HCEC 1CT (cell line): ENCODE measurements around the gene SKOR2.
A peak's percentile ranks its signal among the peaks of the same experiment; 100 is the strongest.

Source experiments
- DNase-seq: peaks from one replicate; pipeline ENCODE4 v3.0.0-alpha.2; 2017

Gene SKOR2, protein sequence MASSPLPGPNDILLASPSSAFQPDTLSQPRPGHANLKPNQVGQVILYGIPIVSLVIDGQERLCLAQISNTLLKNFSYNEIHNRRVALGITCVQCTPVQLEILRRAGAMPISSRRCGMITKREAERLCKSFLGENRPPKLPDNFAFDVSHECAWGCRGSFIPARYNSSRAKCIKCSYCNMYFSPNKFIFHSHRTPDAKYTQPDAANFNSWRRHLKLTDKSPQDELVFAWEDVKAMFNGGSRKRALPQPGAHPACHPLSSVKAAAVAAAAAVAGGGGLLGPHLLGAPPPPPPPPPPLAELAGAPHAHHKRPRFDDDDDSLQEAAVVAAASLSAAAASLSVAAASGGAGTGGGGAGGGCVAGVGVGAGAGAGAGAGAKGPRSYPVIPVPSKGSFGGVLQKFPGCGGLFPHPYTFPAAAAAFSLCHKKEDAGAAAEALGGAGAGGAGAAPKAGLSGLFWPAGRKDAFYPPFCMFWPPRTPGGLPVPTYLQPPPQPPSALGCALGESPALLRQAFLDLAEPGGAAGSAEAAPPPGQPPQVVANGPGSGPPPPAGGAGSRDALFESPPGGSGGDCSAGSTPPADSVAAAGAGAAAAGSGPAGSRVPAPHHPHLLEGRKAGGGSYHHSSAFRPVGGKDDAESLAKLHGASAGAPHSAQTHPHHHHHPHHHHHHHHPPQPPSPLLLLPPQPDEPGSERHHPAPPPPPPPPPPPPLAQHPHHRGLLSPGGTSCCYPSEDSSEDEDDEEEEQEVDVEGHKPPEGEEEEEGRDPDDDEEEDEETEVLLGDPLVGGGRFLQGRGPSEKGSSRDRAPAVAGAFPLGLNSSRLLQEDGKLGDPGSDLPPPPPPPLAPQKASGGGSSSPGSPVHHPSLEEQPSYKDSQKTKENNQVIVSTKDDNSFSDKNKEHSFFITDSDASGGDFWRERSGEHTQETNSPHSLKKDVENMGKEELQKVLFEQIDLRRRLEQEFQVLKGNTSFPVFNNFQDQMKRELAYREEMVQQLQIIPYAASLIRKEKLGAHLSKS

DNA sequence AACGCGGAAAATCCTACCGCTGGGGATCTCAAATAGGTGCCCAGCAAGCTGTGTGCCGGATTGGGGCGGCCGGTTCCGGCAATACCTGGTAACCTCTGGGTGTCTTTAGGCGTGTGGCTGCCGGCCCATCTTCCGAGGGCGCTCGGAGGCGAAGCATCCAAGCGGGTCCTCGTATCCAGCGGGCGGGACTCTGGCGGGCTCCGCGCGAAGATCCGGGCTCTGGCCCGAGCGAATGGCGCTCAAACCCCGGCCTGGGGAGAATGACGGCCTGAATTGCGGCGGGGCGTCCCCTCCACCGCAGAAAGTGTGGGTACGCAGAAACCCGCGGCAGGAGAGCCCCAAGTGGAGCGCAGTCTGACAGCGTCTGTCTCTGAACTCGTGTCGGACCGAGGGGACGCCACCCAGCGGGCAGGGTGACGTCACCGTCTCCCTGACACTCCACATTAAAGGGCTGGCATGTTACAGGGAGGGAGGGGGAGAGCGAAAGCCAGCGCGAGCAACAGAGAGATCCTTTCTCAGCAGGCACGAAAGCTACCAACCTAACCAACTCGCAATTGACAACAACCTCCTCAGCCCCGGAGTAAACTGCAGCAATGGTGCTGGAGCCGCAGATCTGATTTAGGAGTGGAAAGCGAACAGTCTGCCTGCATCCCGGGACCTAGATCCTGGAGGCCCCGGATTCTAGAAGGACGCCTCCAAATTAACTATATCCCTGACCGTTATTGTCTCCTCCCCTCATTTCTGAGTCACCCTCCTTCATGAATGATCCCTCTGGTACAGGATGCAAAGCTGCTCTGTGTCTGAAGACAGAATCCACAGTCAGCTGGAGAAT is at the start of gene SKOR2:
Gene SKOR2, minus strand, starts transcription at position 372 of the 832 bp plus-strand sequence. CDS start 2,477 bp downstream, outside the sequence.
- DNase-seq = no peak

DNA sequence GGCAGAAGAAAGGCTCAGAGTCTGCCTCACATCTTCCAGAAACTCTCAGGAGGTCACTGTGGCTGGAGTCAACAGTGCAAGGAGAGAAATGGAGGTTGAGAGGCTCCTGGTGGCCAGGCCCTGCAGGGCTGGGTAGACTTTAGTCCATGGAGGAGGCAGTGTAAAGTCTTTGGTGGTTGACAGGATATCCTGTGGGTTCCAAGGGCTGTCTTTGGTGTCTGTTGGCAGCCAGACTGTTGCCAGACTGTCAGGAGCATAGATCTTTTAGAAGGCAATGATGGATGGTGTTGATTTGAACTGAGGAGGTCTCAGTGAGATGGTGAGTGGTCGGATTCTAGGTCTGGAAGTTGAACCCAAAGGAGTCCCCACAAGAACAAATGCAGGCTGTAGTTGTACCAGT is 45.0 kb upstream of the SKOR2 start:
- DNase-seq = no peak

DNA sequence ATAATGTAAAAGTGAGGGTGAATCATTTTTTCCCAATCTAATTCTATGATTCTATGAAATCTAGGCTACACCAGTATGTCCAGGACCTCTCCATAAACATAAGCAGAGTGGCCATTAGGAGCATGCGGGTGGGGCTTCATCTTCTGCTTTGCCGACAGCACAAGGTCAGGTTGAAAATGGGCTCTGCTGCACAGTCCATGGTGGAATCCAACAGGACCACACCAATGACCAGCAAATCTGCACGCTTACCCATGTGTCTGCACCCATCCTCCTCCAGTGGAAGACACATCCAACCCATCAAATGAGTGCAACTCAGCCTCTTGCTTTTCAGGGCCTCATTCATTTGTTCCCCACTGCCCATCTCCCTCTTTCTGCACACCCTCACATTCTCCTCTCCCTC is 43.3 kb upstream of the SKOR2 start:
- DNase-seq = no peak

DNA sequence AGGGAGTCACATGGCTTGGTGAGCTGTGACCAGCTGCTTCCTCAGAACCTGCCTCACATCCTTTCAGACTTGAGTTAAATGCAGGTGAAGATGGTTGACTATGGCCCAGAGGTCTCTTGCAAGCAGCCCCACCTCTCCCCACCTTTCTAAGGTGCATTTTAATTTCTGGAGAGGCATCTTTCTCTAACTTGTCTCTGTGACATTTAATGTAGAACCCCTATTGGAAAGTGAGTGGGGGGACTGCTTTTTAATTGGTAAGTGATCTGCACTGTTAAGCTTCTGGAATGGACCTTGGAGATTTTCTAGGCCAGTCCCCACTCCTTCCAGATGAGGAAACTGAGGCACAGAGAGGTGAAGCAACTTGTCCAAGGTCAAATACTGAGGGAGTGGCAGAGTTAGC is 37.3 kb upstream of the SKOR2 start:
- no peak for DNase-seq

DNA sequence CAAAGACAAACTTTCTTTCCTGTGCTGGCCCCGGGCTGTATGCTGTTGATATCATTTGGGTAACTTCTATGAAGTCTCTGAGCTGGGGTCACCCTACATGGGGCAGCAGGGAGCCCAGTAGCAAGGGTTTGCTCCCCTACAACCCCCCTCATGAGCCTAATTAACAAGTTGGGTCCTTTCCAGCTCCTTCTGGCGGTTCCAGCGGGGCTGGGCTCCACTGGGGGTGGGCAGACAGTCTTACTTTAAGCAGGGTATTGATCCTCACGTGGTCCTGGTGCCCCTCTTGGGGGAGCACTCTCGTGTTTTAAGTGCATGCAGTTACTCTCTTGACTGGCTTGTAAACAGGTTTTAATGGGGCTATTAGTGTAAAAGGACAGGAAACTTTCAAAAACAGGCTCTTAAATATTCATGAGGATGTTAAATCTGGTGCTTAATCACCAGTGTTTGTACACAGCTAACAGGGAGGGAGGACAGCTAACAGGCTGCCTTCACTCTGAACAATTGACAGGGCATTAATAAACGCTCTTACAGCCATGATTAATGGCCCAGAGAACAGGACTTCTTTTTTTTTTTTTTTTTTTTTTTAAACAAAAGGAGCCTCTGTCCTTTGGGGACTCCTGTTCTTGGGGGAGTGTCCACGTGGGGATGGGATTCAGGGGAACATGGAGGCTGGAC is 36.6 kb upstream of the SKOR2 start:
- no peak for DNase-seq

DNA sequence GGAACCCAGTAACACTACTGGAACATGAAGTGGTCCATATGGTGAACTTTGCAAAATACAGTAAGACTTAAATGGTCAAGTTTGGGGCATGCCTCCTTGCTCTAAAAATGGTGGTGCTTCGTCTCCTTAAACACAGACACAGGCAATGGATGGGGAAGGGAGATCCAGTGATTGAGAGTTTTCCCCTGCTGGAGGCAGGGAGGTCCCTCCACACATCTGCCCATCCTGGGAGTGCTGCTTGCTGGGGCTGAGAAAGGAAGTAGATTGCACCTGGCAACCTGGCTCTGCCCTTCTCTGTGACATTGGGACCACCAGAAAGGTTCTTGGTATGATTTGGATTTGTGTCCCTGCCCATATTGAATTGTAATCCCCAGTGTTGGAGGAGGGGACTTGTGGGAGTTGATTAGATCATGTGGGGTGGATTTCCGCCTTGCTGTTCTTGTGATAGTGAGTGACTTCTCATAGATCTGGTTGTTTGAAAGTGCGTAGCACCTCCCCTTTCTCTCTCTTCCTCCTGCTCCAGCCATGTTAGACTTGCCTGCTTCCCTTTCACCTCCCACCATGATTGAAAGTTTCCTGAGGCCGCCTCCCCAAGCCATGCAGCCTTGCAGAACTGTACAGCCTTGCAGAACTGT is 35.4 kb upstream of the SKOR2 start:
- DNase-seq = no peak

DNA sequence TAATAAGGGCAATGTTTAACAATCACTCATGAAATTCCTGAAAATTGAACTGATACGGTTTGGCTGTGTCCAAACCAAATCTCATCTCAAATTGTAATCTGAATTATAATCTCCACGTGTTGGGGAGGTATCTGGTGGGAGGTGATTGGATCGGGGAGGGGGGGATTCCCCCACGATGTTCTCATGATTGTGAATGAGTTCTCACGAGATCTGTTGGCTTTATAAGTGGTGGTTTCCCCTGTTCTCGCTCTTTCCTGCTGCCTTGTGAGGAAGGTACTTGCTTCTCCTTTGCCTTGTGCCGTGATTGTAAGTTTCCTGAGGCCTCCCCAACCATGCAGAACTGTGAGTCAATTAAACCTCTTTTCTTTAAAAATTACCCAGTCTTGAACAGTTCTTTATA is 34.0 kb upstream of the SKOR2 start:
- no peak for DNase-seq

DNA sequence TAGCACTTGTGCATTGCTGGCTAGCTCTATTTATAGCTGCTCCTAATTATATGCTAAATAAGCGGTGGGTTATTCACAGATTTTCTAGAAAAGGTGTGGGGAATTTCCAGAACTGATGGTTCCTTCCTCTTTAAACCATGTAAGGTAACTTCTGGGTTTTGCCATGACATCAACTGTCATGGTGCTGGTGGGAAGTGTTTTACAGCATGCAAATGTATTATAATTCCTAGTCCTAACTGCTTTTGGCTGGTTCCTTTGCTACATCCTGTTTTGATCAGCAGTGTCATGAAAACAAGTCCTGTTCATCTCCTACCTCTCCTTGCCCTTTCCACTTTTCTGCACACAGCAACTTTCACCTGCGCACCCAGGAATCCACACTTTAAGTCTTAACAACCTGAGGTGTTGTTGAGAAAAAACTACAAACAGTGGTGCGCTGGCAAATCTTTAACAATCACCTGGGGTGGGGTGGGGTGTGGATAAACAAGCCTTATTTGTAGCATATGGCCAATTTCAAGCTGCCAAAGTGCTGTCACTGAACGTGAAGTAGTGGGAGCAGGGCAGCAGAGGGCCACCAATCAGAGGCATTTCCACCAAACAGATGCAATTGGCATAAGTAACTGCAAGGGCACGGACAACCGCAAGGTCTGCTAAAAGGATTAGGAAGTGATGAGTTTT is 33.4 kb upstream of the SKOR2 start:
- DNase-seq = no peak

DNA sequence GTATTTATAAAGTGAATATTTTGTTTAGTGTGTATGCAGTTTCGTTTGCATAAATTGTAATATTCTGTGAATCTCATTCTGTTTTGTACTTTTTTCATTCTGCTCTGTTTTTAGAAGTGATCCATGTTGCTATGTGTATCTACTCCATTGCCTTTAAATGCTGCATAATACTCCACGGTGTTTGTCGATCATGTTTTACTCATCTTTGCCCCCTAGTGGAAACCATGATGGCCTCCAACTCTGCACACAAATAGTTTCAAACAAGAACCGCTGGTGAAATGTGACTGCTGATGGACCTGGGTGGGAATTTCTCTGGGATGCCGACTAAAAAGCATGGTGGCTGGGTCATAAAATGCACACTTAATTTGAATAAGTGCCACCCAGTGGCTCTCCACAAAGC is 32.0 kb upstream of the SKOR2 start:
- peak; percentile 32 for DNase-seq

DNA sequence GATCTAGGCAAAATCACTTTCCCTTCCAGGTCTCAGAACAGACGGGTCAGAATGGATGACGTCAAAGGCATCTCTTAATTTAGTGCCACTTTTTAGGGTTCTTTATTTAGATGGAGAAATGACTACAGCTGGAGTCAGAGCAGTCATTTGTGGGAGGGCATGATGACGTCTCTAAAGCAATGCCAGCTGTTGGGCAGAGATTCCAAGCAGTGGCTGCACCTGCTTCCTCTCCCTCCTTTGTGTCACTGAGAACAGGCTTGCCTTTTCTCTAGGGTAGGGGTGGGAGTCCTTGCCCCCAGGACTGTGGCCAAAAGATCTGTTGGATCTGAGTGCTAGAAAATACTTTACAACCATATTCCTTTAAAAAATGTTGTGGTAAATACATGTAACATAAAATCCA is 28.7 kb upstream of the SKOR2 start:
- DNase-seq = peak; percentile 13

DNA sequence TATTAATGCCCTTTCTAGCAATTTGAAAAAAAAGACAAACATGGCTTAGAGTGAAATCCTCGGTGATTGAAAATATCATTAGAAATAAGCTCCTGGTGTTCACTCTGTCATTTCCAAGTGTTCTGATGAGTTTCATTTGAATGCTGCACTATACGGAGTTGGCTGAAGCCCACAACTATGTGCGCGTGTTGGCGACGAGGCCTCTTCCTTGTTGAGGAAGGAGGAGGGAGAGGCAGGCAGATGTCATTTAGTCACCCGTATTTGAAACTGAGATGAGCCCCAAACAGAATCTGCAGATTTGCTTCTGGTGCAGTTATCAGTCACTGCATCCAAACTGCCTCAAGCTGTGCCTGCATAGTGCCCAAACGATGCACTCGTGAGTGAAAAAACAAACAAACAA is 23.5 kb upstream of the SKOR2 start:
- no peak for DNase-seq

DNA sequence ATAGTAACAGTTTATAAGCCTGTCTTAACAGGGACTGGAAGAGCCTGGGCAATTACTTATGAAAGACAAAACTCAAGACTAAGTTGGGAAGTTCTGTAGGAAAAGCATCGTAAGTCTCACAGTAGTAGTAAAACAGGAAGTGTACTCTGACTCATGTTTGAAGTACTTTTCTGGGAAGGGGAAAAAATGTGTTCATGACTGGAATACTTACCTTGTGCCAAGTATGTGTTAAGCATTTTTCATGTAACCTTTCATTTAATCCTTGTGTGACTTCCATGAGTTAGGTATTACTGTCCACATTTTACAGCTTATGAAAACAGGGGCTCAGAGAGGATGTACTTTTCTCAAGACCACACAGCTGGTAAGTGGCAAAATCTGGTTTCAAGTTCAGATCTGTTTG is 13.7 kb upstream of the SKOR2 start:
- peak; percentile 91 for DNase-seq

DNA sequence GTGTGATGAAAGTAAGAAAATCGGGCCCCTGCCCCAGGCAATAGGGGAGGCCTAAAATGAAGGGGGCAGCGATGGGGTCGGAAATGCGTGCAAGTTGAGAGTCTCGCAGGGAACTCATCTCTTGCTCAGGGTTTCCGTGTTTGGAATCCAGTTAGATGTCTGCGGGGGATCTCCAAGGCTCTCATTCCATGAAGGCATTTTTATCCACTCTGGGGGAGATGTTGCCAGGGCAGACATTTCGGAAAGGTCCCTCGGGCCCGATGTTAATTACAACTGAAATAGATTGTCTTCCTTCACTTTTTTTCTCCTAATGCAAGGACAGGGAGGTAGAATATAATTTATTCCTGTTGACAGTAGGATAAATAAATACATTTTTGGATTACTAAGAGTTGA is 12.8 kb upstream of the SKOR2 start:
- DNase-seq = no peak

DNA sequence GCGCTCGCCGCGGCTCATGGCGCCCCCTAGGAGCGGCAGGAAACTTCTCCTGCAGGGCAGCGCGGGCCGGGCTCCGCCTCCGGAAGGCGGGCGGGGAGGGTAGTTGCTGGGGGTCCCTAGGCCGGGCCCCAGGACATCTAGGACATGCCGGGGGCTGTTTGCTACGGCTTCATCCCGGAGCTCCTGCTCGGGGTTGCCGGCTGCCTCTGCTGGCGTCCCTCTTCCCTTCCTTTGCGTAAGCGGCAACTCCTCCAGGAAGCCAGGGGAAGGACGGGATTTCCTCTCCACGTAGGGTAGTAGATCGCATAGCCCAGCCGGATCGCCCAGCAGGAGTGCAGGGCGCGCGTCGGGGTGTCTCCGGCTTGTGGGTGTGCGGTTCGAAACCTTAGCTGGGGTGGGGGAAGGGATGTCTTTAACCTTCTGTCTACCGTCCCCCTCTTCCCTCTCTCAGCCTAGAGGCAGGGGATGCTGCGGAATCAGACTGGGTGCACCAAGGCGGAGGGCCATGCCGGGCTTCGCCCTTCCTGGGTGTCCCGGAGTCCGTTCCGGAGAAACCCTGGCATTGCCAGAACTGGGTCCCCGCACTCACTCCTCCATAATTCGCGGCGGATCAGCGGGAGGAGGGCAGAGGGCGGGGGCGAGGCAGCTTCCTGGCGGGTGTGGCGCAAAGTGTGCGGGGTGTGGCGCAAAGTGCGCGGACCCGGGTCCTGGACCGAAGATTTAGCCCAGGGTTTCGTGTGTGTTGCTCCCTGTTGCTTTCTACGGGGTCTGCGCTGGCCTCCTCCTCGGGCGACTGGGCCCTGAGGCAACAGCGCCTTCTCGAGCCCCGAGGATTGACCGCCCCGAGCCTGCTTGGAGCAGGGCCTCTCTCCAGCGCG is 12.2 kb upstream of the SKOR2 start:
- peak; percentile 56 for DNase-seq

DNA sequence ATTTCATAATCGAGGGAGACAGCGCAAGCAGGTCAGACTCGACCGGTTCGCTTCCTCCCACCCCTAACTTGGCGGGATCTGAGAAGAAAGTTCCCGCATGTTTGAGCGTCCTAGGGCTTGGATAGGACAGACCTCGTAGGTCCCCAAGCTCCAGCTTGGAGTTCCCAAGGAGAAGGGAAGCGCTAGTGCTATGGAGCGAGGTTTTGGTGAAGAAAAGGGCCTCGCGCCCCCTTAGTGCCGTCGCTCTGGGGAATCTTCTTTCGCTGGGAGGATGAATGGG is 11.6 kb upstream of the SKOR2 start:
- DNase-seq = no peak

DNA sequence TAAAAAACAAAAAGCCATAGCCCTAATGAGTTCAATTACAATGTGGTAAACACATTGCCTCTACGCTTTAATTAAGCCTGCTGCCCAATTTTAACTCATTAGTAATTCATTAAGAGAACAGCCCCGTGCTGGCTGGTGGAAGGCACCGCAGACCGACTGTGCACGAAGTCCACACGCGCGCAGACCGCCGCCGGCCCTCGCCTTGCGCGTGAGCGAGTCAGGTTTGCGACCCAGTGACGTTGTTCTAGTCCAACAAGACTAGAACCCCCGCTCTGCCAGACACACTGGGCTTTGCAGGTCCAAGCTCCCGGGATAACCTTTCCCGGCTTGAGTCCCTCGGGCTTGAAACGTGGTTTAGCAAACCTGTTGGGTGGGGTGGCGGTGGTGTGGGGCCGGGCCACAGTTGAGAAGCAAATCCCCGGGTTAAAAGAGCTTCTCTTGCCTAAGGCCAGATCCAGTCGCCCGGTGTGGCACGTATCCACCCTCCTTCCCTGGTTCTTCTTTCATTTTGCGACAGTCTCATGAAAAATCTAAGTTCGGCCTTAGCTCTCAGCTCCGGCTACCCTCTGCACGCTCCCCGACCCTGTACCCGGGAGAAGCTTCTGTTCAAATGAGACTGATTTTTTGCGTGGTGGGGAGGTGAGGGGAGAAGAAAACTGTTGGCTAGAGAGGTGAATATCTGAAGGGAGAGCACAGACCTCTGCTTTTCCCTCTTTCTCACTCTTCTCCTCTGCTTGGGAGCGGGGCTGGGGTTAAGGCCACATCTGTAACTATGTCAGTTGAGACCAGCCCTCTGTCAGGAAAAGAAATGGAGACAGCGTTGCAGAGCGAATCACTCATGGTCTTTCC is 11.1 kb upstream of the SKOR2 start:
- no peak for DNase-seq

DNA sequence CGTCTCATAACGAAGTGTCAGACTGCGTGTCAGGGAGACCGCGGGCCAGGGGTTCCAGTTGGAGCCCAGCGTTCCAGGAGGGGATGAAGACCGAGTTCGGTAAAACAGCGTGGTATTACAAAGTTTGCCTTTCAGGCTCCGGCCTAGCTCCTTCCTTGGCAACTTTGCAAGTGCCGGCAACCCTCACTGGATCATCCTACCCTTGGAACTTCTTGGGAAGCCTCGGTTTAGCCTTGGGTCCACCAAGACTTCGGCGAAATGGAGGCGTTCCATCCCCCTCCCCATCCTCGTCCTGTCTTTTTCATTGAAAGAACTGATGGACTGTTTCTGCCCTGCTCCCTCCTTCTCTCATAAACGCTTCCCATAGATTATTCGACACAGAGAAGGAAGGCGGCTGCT is 10.4 kb upstream of the SKOR2 start:
- no peak for DNase-seq

DNA sequence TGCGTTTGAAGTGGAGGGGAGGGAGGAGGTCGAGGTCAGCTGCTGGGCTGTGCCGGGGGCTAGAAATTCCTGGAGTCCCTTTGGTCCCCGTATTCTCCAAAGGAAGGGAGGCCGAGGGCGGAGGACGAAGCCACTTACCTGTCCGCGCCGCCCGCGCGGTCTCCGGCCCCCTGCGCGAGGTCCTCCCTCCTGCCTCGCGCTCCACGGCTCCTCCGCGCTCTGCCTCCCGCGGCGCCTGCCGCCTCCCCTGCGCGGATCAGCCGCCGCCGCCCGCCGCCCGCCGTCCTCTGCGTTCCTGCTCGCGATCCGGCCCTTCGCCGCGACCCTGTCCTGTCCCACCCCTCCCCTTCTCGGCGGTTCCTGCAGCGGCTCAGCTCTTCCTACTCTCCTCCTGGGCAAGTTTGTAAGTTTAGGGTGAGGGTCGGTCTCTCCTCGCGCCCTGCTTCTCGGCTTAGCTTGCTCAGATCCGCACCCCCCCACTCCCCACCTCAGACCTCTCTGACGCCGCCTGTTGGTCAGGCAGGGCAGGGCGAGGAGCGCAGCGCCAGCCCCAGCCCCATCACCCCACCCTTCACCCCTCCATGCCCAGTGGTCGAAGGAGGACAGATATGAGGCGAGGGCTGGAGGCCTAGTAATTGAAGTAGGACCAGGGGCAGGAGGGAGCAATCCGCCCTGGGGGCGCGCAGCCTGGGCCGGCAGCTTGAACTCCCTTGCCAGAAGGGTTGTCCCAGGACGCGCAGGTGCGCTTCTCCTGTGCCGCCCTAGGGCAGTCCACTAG is 9.7 kb upstream of the SKOR2 start:
- DNase-seq = no peak
